GM12872 (cell line): ENCODE data around the gene ACOXL.

Experiments used
- TF ChIP-seq, protein P1 (sequence below): IDR thresholded peaks from 3 replicates; pipeline ENCODE4 v1.5.1; 2011; ENCODE audit warnings: low read depth, mild to moderate bottlenecking, low read length, moderate library complexity; ENCODE audit not compliant: insufficient read depth

Gene ACOXL

DNA sequence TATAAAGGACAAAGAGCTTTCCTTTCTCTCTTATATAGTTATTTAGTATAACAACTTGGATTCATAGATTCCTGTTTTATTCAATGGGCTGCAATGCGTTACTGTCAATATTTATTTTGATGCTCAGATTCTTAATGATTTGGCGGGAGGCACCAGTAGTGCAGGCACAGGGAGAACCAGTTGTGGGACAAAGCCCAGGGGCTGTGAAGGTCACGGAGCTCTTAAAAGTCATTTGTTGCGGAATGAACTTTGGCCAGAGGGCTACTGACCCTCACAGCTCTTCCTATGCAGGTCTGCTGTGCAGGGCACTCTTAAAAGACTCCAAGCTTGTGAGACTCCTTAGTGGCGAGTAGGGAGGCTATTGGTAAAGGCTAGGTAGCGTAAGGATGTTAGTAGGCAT is 422.4 kb downstream of the ACOXL start:
- TF ChIP-seq, protein P1, sequence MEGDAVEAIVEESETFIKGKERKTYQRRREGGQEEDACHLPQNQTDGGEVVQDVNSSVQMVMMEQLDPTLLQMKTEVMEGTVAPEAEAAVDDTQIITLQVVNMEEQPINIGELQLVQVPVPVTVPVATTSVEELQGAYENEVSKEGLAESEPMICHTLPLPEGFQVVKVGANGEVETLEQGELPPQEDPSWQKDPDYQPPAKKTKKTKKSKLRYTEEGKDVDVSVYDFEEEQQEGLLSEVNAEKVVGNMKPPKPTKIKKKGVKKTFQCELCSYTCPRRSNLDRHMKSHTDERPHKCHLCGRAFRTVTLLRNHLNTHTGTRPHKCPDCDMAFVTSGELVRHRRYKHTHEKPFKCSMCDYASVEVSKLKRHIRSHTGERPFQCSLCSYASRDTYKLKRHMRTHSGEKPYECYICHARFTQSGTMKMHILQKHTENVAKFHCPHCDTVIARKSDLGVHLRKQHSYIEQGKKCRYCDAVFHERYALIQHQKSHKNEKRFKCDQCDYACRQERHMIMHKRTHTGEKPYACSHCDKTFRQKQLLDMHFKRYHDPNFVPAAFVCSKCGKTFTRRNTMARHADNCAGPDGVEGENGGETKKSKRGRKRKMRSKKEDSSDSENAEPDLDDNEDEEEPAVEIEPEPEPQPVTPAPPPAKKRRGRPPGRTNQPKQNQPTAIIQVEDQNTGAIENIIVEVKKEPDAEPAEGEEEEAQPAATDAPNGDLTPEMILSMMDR = no peak

DNA sequence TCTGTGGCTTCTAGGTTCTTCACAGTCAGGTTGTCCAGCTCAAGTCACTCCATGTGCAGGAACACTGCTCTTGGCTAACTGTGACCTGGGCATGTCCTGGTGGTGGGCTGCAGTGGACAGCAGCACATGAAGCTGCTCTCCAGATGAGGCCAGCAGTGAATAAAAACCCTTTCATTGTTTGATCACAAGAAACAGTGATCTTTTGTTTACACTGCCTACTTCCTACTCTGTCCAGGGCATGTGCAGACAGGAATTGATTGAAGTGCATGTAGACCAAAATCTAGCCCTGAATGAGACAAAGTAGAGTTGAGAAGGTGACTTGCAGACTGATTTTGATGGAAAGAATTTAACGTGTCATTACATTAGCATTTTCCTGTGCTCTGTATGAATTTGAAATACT is 423.2 kb downstream of the ACOXL start:
- TF ChIP-seq, protein P1 = no peak

DNA sequence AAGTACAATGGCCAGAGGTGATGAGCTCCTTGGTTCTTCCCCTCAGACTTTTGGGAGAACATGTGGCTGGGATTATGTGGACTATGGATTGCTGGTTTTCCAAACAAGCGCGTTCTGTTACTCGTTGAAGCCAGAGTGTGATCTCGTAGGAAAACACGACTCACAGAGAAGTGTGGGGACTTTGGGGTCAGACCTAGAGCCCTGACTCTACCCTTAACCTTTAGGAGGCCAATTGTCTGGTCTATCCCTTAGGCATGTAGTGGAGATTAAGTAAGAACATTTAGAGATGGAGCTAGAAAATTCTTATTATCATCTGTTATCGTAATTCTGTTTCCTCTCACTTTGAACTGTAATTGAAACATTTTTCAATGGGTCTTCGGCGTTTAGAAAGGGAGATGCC is 424.2 kb downstream of the ACOXL start:
- TF ChIP-seq, protein P1 = no peak

DNA sequence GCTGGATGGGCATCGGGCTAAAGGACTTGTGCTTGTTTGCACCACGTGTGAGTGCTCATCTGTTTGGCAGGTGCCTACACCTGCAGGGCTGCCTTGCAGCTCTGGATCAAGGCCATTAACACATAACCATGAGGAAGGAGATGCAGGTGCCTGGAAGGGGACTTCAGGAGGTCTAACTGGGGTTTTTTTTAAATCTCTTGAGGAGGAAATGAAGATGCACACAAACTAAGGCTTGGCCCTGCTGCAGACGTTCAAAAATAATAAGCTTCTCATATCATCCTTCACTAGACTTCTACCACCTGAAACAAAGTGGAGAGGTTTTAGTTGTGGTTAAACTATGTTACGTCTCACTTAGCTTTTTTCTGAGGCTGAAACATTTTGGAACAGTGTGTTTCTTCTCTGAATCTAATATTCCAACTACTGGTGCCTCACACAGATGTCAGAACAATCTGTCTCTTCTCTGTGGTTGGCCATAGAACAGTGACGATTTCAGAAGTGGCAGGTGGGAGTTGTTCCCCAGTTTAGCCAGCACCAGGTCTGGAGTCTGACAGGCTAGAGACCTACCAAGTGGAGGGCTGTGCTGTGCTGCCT is 424.8 kb downstream of the ACOXL start:
- TF ChIP-seq, protein P1 = no peak

DNA sequence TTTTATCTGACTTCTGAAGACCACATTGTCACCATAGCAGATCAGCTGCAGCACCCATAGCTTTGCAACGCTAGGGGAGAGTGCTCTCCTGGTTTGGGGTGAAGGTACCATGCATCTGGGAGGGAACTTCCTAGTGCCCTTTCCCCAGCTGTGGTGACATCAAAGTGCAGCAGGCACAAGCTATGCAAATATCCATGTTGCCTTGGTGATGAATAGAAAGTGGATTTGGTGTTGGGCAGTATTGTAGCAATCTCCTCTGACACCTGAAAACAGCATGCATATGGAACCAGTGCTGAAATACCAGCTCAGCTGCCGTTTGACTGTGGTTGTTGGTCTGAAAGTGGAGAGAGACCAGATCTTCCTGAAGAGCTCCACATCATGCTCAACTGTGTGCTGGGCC is 425.4 kb downstream of the ACOXL start:
- TF ChIP-seq, protein P1 = peak; percentile 40; the same call in 2 of the 3 replicates

DNA sequence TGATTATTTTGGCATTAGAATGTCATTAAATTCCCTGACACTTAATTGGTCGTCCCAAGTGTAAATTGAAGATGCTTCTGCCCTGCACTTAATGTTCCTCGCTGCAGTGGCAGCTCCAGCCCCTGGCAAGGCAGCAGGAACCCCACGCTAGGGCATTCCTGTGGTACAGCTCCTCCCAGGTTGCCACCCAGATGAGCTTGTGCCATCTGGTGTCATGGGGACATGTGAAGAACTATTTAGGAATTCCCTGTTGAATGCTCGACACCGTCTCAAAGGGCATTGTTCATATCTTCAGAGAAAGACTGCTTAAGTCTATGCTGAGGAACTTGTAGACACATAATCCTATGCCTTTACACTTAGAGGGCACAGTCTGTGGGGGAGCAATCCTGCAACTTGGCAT is 427.3 kb downstream of the ACOXL start:
- TF ChIP-seq, protein P1 = no peak

DNA sequence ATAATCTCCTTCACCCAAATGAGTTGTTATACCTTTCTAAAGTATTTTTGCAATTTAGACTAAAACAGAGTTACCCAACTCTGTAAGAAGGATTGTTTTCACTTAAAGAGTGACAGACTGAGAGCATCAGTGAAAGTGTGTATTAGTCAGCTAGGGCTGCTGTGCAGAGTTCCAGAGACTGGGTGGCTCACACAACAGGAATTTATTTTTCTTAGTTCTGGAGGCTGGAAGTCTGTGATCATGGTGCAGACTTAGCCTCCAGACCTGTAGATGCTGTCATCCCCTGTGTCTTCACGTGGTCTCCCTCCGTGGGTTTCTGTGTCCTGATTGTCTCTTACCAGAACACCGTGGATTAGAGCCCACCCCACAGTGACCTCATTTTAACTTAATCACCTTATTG is 428.4 kb downstream of the ACOXL start:
- TF ChIP-seq, protein P1 = no peak
